HG03469 (cell line): ENCODE measurements around the gene GLTP.
"Not testable (repeated sequence)": the region's sequence is repeated elsewhere in the genome, so short reads cannot be mapped to it uniquely, and the experiment has no call there.

Experiments
- ATAC-seq: cut with Tn5 transposase; IDR thresholded peaks from one replicate; pipeline ENCODE4 v1.9.1; 2021; ENCODE audit warnings: mild to moderate bottlenecking, moderate library complexity, moderate number of reproducible peaks; ENCODE audit not compliant: unreplicated experiment

Gene GLTP

DNA sequence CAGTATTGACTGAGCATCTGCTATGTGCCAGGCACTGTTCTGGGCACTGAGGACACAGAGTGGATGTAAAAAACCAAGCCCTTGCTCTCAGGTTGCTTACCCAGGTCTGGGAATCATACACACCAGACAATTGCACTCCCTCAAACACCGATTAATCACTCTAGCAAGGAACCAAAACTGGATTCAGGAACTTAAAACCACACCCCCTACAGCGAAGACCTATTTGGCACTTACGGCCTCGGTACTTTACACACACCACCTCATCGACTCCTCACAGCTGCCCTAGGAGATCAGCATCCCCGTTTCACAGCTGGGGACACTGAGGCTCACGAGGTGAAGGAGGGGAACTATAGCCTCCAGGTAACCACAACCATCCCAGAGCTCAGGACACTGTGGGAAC, 1.6 kb downstream of the GLTP start:
- no peak for ATAC-seq

DNA sequence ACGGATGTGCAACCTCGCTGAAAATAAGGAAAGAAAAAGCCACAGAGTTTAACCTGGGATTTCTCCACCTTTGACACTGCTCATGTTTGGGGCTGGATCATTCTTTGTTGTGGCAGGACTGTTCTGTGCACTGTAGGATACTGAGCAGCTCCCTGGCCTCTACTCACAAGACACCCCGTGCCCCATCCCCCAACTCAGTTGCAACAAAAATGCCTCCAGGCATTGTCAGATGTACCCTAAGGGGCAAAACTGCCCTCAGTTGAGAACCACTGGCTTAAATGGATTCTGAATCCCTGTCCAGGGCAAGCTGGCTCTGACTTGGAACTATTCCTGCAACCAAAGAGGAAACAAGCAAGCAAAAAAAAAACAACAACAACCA, 2.1 kb downstream of the GLTP start:
- no peak for ATAC-seq

DNA sequence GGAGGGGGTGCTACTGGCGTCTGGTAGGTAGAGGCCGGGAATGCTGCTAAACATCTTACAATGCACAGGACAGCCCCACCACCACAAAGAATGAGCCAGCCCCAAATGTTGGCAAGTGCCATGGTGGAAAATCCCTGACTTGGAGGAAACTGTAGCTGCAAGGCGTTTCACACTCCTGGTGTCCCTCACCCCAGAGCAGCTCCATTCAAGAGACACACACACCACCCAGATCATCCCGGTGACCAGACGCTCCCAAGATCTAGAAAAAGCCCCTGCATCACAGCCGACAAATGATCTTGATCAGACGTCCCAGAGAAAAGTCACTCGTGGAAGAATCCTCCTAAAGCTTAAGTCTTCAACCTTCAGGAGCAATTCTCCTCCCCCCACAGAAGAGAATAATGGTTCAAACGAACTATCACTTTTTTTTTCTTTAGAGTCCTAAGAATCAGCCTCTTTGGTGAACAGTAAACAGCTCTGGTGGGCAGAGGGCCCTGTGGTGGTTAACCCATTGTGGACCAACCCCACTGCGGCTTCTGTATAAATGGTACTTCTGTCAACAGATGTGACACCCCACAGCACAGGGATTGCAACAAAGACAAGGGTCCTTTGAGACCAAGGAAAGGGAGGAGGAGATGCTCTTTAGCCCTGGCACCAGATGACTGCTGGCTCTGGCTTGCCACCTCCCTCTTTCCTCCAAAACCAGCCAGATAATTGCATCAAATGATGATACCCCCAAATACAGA, 2.7 kb downstream of the GLTP start:
- no peak for ATAC-seq

DNA sequence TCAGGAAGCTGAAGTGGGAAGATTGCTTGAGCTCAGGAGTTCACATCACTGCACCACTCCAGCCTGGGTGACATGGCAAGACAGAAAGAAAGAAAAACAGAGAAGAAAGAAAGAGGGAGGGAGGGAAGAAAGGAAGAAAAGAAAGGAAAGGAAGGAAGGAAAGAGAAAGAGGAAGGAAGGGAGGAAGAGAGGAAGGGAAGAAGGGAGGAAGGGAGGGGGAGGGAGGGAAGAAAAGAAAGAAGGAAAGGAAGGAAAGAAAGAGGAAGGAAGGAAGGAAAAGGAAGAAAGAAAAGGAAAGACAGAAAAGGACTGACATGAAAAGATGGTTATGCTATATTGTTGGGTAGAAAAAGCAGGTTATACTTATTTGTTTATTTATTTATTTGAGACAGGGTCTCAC, 3.9 kb downstream of the GLTP start:
- ATAC-seq = no peak

DNA sequence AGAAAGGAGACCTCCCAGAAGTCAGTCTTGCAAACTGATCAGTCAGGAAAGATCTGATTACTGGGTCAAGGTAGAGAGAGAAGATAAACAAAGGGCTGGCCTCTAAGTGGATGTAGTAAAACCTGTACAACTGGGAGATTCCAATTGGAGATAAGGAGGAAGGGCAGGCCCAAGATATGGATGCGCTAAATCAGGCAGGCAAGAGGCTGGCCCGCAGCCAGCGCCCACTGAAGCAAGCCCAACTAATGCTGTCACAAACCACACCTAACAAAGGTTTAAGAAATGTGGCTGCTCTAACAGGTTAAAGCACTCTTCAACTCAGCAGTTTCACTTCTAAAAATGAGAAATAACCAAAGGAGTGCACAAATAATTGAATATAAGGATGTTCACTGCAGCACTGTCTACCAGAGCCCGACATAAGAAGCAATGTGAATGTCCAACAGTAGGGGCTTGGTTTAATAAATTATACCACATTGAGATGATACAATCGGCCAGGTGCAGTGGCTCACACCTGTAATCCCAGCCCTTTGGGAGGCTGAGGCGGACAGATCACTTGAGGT, 4.7 kb downstream of the GLTP start:
- no peak for ATAC-seq

DNA sequence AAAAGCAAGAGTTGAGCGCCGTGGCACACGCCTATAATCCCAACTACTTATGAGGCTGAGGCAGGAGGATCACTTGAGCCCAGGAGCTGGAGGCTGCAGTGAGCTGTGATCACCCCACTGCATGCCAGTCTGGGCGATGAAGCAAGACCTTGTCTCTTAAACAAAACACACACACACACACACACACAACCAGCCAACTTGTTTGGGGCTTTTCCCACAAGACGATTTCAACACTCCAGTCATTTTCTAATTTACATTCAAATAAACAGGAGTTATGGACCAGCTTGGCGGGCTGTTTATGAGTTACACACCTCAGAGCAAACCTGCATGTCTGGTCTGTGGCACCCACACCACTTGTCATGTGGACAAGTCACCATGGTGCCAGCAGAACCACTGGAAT, 6.7 kb downstream of the GLTP start:
- no peak for ATAC-seq

DNA sequence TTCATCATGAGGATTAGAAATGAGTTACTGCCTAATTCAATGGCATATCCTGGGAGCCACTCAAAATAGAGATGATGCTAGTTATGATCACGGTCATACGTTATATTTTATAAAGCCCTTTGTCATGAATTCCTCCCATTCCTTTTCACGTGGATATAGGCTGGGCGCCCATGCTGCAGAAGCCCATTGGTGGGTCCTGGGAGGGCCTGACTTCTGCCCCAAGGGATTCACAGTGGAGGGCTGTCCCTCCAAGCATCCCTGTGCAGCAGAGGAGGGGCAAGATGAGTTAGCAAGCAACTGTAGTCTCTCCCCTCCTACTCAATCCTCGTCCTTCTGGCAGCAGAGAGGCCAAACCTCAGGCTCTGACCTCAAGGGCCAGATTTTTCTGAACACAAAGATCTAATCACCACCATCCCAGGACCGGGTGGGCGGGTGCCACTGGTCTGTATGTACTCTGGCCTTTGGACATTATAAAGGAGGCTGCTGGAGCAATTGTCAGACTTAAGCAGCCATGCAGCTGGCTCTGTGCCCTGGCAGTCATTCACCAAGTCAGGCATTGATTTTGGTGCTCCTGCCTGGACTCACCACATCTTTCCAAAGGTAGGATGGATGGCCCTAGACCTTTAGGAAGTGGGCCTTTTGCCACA, 8.6 kb downstream of the GLTP start:
- ATAC-seq = no peak

DNA sequence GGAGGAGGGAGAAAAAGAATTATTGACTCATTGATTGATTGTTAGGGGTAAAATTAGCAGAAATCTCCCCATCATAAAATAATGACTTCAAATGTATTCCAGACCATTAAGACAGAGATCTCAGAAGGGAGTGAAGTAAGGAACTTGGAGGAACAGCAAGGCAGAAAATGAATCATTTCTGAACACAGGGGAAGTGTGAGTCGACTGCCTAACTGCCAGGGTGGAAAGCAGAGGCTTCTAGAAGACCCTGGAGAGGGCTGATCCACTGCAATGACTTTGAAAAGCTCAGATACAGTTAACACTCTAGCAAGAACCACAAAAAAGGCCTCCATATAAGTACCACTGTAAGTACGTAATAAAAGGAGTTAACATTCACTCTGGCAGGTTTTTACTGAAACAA, 9.7 kb downstream of the GLTP start:
- ATAC-seq = no peak

DNA sequence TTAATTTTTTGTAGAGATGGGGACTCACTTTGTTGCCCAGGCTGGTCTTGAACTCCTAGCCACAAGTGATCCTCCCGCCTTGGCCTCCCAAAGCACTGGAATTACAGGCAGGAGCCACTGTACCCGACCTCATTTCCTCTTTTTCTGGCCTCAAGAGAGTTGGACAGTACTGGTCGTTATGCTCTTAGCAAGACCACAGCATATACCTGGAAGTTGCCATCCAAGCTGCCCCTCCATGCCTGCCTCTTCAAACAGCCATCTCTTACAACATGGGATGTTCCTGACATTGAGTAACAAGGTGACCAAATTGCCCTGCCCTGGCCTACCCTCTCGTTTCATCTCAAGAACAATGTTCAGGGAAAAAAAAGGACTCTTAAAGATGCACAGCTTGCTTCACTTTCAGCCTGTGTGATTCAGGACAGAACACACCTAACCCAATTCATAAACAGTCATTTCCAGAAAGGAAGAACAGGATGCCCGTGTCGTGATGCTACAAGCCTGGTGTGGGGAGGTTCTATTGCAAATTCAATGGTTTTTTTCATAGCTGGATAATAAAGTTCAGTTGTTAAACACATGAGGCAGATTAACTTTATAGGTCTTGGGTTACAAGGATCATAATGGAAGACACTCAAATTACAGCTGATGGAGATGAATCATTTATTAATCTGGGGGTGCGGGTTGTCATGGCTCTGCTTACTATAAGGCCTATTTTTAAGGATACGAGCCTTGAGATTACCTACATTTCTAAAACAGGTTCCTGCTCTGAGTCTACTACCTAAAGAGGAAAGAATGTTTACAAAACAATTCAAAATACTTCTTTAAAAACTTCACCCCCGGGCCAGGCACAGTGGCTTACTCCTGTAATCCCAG, 11.9 kb downstream of the GLTP start:
- ATAC-seq = no peak

DNA sequence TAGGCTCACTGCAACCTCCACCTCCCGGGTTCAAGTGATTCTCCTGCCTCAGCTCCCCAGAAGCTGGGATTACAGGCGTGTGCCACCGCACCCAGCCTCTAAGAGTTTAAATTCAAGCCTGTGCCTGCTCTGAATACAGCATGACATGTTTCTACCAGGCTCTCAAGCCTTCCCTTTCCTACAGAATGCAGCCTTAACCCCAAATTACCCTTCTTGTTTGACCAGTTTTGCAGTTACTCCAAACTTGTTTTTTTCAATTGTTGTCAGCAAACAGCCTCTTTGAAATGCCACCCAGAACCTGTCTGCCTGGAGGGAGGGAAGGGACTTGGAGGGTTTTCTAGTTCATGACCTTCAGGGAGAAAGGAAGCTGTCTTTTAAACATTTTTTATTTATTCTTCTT, 15.4 kb downstream of the GLTP start:
- no peak for ATAC-seq

DNA sequence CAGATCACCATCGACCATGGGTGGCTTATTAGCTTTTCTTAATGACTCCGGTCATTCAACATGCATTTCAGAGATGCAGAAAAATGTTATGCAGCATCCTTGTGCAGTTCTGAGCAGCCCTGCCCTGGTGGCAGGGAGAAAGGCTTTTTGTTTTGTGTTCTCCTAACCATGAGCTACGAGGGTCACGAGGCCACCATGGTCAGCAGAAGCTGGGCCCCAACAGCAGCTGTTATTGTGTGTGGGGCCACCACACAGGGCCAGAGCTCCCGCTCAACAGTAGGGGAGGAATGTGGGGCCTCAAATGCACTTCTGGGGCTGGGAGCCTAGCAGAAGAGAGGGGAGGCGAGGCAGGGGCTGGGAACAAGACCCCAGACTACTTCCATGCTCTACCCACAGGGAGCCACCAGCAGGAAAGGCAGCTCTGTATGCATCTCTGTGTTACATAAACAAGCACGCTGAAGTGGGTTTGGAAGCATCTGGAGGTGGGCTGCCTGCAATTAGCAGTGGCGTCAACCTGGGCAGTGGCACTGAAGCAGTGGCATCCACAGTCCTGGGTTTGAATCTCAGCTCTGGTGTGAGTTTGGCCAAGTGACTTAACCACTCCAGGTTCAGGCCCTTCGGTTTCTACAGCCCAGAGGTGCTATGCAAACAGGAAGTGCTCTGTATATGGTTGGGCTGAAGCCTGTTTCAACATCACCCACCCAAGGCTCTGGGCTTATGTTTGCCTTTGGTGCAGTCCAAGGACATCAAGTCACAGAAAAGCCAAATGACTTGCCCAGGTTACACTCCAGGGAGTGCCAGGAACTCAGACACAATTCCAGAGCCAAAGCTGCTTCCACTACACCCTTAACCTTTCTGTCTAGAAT, 16.3 kb downstream of the GLTP start:
- ATAC-seq = no peak

DNA sequence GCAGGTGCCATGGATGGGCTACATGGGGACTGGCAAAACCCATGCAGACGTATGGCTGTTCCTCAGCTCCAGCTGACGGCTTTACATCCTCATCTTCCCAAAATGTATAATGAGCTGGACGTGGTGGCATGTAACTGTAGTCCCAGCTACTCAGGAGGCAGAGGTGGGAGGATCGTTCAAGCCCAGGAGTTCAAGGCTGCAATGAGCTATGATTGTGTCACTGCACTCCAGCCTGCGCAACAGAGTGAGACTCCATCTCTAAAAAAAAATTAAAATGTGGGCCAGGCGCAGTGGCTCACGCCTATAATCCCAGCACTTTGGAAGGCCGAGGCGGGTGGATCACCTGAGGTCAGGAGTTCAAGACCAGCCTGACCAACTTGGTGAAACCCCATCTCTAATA, 17.9 kb downstream of the GLTP start:
- not testable (repeated sequence) for ATAC-seq

DNA sequence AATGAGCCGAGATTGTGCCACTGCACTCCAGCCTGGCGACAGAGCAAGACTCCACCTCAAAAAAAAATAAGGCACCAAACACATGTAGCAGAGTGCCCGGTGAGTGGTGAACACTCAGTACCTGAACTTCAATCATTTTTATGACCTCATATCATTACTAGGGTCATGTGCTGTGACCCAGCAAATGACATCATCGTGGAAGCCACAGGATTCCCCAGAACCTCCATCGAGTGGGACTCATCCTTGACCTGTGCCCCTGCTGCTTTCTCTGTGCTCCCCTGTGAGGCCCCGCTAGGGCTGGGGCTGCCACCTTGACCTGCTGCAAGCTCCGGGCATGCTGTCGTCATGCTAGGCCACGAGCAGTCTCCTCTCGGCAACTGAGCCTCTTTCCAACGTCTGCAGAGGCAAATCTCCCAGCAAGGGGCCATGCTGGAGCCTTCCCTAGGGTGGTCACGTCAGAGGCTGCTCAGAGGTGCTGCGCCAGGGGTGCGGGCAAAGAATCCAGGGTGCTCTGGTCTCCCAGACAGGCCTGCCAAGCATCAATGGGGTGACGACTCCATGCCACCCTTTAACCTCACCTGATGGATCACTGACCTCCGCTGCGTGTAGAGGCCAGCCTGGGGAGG, 18.5 kb downstream of the GLTP start:
- ATAC-seq = no peak

DNA sequence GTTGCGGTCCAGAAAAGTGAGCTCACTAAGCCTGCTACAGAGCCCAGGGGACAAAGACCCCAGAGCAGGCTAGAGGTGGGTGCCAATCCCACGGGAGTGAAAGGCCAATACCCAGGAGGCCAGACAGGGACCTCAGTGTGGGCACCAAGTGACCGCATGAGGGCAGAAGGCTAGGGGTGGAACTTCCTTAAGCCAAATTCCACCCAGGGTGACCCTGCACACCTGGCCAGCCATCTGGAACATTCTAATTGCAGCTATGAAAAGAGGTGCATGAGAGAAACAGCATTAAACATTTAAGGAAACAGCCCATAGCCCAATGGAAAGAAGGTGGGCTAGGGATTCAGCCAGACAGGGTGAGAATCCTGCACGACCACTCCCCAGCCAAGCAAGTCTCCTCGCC, 19.4 kb downstream of the GLTP start:
- no peak for ATAC-seq

DNA sequence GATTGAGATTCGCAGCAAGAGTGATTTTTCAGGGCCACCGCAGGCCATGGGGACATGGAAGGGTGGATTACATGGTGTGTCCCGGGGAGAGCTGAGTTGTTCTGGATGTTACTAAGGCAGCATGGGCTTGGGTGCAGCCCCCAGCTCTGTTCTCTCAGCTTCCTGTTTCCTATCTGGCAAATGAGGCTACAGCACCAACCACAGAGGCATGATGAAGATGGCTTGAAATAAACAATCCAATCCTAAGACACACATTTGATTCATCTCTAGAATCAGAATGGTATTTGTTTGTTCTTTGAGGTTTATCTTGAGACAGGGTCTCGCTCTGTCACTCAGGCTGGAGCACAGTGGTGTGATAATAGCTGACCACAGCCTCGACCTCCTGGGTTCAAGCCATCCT, 21.6 kb downstream of the GLTP start:
- no peak for ATAC-seq

DNA sequence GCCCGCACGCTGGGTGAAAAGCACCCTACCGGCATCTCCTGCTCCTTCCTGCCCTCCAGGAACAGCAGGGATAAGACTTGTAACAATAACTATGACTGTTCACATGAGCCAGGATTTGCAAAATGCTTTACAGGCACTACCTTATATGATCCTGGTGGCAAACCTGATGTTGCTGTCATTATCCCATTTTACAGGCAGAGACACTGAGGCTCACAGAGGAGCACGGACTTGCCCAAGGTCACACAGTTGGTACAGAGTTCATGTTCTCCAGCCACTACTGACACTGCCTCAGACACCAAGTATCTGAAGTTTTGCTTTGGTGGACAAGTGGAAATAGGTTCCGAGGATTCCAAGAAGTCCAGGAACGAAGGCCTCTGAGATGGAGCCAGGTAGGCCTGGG, 22.6 kb downstream of the GLTP start:
- no peak for ATAC-seq

DNA sequence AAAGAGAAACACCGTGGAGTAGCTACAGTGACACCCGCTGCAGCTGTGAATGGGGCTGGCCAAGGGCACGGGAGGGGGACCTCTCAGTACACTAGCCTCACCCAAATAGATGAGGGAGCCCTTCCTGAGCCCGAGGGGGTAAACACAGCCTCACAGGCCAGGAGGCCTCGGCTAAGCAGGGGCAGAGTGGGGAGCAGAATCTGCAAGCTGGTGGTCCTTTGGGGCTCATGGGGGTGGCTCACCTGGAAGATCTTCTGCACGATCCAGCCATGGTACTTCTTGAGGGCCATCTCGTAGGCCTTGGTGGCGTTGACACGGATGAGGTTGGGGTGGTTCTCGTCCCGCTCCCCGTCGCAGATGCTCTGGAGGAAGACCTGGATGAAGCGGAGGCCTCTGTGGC, 25.0 kb downstream of the GLTP start:
- ATAC-seq = no peak

DNA sequence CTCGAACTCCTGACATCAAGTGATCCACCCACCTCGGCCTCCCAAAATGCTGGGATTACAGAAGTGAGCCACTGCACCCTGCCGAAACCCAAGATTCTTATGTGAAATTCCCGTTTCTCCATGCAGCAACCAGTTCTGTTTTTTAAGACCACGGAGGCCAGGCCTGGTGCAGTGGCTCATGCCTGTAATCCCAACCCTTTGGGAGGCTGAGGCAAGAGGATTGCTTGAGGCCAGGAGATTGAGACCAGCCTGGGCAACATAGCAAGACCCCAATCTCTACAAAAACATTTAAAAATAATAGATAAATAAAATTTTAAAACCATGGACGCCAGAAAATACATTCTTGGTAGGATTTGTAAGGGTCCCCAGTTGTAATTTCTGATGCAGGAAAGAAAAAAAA, 29.8 kb downstream of the GLTP start:
- not testable (repeated sequence) for ATAC-seq

DNA sequence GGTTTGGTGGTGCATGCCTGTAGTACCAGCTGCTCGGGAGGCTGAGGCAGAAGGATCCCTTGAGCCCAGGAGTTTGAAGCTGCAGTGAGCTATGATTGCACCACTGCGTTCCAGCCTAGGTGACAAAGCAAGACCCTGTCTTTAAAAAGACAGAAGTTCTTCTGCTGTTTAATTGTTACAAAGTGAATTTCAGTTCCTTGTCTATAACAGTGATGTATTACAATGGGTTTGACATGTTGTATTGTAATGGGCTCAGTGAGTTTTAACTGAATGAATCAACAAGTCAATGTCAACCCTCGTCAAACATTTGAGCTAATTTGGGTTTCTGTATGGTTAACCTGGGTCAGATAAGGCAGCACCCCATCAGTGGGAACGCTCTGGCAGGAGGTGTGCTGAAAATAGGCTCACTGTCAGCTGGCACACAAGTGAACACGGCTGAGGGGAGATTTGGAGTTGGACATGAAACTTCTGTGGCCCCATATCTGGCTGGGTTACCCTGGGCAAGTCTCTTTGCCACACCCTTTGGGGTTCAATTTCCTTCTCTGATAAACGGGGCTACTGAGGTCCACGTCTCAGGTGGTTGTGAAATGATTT, 33.1 kb downstream of the GLTP start:
- ATAC-seq = no peak

DNA sequence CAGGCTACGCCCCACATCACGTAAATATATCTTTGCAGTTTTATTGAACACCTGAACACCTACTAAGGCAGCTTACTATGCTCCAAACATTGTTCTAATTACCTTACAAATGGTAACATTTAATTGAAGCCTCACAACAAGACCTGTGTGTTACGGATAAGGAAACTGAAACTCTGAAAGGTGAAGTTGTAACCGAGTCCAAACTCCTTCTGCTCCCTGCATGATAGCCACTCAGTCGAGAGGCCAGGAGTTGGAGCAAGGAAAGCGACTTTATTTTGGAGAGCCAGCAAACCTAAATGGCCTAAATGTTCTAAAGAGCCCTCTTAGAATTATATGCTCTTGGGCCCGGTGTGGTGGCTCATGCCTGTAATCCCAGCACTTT, 34.5 kb downstream of the GLTP start:
- ATAC-seq = no peak
